Memory B cell (primary cell): Measurements from ENCODE around the gene PPIG.
"Not testable (repeated sequence)": the region's sequence is repeated elsewhere in the genome, so short reads cannot be mapped to it uniquely, and the experiment has no call there.

ENCODE experiments used
- ATAC-seq: fragments of 150-1000 bp; cut with Tn5 transposase; 2 replicates; pipeline ENCODE4 v1.10.0; 2021; ENCODE audit warnings: low read depth, mild to moderate bottlenecking, moderate library complexity
- DNase-seq, 2 donors: peaks; one replicate each; pipeline ENCODE4 v3.0.0; 2022; ENCODE audit warnings: low spot score in 2 of 2
- H3K27ac Mint-ChIP-seq: one replicate; pipeline ENCODE4 v1.8.0; 2022; ENCODE audit warnings: mild to moderate bottlenecking, moderate library complexity, mixed read lengths
- H3K27me3 Mint-ChIP-seq: one replicate; pipeline ENCODE4 v1.8.0; 2022; ENCODE audit warnings: mixed read lengths
- H3K36me3 Mint-ChIP-seq: one replicate; pipeline ENCODE4 v1.8.0; 2022; ENCODE audit warnings: mild to moderate bottlenecking, mixed read lengths
- H3K4me1 Mint-ChIP-seq: one replicate; pipeline ENCODE4 v1.8.0; 2022; ENCODE audit warnings: mixed read lengths
- H3K4me3 Mint-ChIP-seq: one replicate; pipeline ENCODE4 v1.8.0; 2022; ENCODE audit warnings: mild to moderate bottlenecking, moderate library complexity, mixed read lengths
- H3K9me3 Mint-ChIP-seq: one replicate; pipeline ENCODE4 v1.8.0; 2022; ENCODE audit warnings: mixed read lengths

PPIG gene

GRCh38 chr2:169584005-169584877 is at the start of gene PPIG:
Gene PPIG, plus strand, starts transcription at chr2:169584351. Its CDS starts 19,691 bp downstream, at chr2:169604042.
- Mint-ChIP-seq H3K27ac (peak within 1 kb of the TSS; percentile 100), H3K36me3 (no peaks in the 10 kb centered on the region), H3K4me3 (peak within 1 kb of the TSS; percentile 99), H3K9me3 (peaks cover 1% of the 10 kb centered on the region), H3K4me1 (peaks cover 14% of the 10 kb centered on the region), H3K27me3 (no peaks in the 10 kb centered on the region)
- DNase-seq (peak; percentile 73 to 82), ATAC-seq (peak; percentile 84)

- not testable (repeated sequence) for H3K4me3 Mint-ChIP-seq, H3K27ac Mint-ChIP-seq, ATAC-seq, H3K4me1 Mint-ChIP-seq, H3K9me3 Mint-ChIP-seq, DNase-seq, H3K27me3 Mint-ChIP-seq
- H3K36me3 Mint-ChIP-seq, result peaks cover 13% of the 10 kb centered on the region
Measured at GRCh38 chr2:169539460-169539859, 44.7 kb upstream of the PPIG start.

- no peaks in the 10 kb centered on the region for H3K27me3 Mint-ChIP-seq
- H3K4me1 Mint-ChIP-seq, result no peaks in the 10 kb centered on the region
- no peak overlapping the region for H3K27ac Mint-ChIP-seq
- no peak overlapping the region for H3K4me3 Mint-ChIP-seq
- H3K9me3 Mint-ChIP-seq, result no peaks in the 10 kb centered on the region
- ATAC-seq (no peak), DNase-seq (no peak)
- H3K36me3 Mint-ChIP-seq, result peaks cover 13% of the 10 kb centered on the region
Measured at GRCh38 chr2:169540146-169540545, 44.0 kb upstream of the PPIG start.

DNA sequence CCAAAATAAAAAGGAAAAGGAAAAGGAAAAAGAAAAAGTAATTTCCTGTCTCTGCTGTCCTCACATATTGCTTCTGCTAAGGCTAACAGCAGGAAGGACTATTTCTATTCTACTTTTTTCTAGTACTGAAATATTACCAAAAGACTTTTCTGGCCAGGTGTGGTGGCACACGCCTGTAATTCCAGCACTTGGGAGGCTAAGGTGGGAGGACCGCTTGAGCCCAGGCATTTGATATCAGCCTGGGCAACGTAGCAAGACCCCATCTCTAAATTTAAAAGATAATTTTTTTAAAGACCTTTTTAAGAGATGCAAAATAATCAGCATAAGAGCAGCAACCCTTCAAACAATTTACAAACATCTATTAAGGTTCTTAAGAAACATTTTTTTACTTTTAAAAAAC is 41.7 kb upstream of the PPIG start:
- Mint-ChIP-seq H3K27ac (no peak overlapping the region), H3K36me3 (peaks cover 13% of the 10 kb centered on the region), H3K4me1 (no peaks in the 10 kb centered on the region), H3K9me3 (no peaks in the 10 kb centered on the region), H3K4me3 (no peak overlapping the region), H3K27me3 (no peaks in the 10 kb centered on the region)
- no peak for ATAC-seq
- no peak for DNase-seq

DNA sequence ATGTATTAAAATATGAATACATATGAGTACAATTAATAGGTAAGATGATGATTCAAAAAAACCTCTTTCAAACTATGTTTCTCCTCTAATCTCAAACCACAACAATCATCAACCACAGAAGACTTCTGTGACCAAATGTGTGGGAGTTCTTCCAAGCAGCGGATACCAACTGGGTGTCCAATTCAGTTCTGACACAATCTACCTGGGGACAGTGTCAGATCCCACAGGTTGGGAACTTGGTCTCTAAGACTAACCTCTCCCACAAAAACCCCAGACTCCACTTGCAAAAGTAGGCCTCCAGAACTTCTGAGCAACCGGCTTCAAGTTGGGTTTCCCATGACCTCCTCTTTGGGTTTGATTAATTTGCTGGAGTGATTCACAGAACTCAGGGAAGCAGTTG is 37.4 kb upstream of the PPIG start:
- Mint-ChIP-seq H3K36me3 (peaks cover 13% of the 10 kb centered on the region), H3K27ac (no peak overlapping the region), H3K4me3 (no peak overlapping the region), H3K4me1 (no peaks in the 10 kb centered on the region), H3K9me3 (no peaks in the 10 kb centered on the region), H3K27me3 (no peaks in the 10 kb centered on the region)
- DNase-seq (no peak), ATAC-seq (no peak)

DNA sequence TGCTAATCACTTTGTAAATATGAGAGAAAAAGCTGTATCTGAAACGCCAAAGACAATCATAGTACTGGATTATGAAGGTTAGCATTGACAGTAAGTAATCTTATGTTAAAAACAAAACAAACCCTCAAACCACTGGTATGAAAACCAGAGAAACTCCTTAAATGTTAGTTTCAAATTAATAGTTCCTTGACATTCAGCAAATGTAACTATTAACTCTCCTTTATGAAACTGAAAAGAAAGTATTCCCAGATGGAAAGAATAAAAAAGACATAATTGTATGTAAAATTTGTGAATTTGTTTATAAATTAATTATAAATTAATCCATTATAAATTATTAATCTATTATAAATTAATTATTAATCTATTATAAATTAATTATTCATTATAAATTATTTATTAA is 22.8 kb upstream of the PPIG start:
- Mint-ChIP-seq H3K4me1 (no peaks in the 10 kb centered on the region), H3K27ac (no peak overlapping the region), H3K4me3 (no peak overlapping the region), H3K9me3 (no peaks in the 10 kb centered on the region), H3K36me3 (peaks cover 10% of the 10 kb centered on the region), H3K27me3 (no peaks in the 10 kb centered on the region)
- DNase-seq (no peak), ATAC-seq (no peak)

DNA sequence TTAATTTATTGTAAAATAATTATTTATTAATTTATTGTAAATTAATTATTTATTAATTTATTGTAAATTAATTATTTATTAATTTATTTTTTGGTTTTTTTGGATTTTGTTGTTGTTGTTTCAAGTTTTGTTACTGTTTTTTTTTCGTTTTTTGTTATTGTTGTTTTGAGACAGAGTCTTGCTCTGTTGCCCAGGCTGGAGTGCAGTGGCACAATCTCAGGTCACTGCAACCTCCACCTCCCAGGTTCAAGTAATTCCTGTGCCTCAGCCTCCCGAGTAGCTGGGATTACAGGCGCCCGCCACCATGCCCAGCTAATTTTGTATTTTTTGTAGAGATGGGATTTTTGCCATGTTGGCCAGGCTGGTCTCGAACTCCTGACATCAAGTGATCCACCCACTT is 22.1 kb upstream of the PPIG start:
- ATAC-seq, DNase-seq, H3K9me3 Mint-ChIP-seq, H3K4me1 Mint-ChIP-seq, H3K27me3 Mint-ChIP-seq, H3K27ac Mint-ChIP-seq, H3K4me3 Mint-ChIP-seq, H3K36me3 Mint-ChIP-seq: not testable (repeated sequence)

GRCh38 chr2:169562519-169562918 is 21.6 kb upstream of the PPIG start:
- no peak overlapping the region for H3K27ac Mint-ChIP-seq
- no peak for ATAC-seq
- H3K36me3 Mint-ChIP-seq, result peaks cover 10% of the 10 kb centered on the region
- no peak overlapping the region for H3K4me3 Mint-ChIP-seq
- no peak for DNase-seq
- no peaks in the 10 kb centered on the region for H3K4me1 Mint-ChIP-seq
- no peaks in the 10 kb centered on the region for H3K27me3 Mint-ChIP-seq
- no peaks in the 10 kb centered on the region for H3K9me3 Mint-ChIP-seq

GRCh38 chr2:169565686-169566085 is 18.5 kb upstream of the PPIG start:
- H3K27me3 Mint-ChIP-seq, result no peaks in the 10 kb centered on the region

GRCh38 chr2:169569948-169570347 is 14.2 kb upstream of the PPIG start:
- H3K27ac Mint-ChIP-seq, result no peak overlapping the region
- H3K27me3 Mint-ChIP-seq, result no peaks in the 10 kb centered on the region
- DNase-seq (no peak), ATAC-seq (no peak)
- H3K9me3 Mint-ChIP-seq, result no peaks in the 10 kb centered on the region
- H3K4me1 Mint-ChIP-seq, result peaks cover 18% of the 10 kb centered on the region
- no peak overlapping the region for H3K4me3 Mint-ChIP-seq
- H3K36me3 Mint-ChIP-seq, result peaks cover 9% of the 10 kb centered on the region

More at GRCh38 chr2:169565686-169566085, 18.5 kb upstream of the PPIG start:
- H3K9me3 Mint-ChIP-seq, result no peaks in the 10 kb centered on the region
- ATAC-seq (no peak), DNase-seq (no peak)
- H3K27ac Mint-ChIP-seq, result no peak overlapping the region
- peaks cover 13% of the 10 kb centered on the region for H3K36me3 Mint-ChIP-seq
- no peak overlapping the region for H3K4me3 Mint-ChIP-seq
- H3K4me1 Mint-ChIP-seq, result peaks cover 6% of the 10 kb centered on the region

- H3K27ac Mint-ChIP-seq, result not testable (repeated sequence)
Measured at GRCh38 chr2:169570752-169571151, 13.4 kb upstream of the PPIG start.

GRCh38 chr2:169571571-169571970 is 12.6 kb upstream of the PPIG start:
- ATAC-seq (no peak), DNase-seq (no peak)
- no peaks in the 10 kb centered on the region for H3K27me3 Mint-ChIP-seq
- peaks cover 18% of the 10 kb centered on the region for H3K4me1 Mint-ChIP-seq
- peaks cover 9% of the 10 kb centered on the region for H3K36me3 Mint-ChIP-seq
- H3K9me3 Mint-ChIP-seq, result no peaks in the 10 kb centered on the region
- no peak overlapping the region for H3K27ac Mint-ChIP-seq
- H3K4me3 Mint-ChIP-seq, result no peak overlapping the region

More at GRCh38 chr2:169570752-169571151, 13.4 kb upstream of the PPIG start:
- not testable (repeated sequence) for H3K9me3 Mint-ChIP-seq, ATAC-seq, H3K27me3 Mint-ChIP-seq, H3K4me3 Mint-ChIP-seq, DNase-seq, H3K36me3 Mint-ChIP-seq
- H3K4me1 Mint-ChIP-seq, result peaks cover 18% of the 10 kb centered on the region

- H3K27me3 Mint-ChIP-seq, result no peaks in the 10 kb centered on the region
- H3K36me3 Mint-ChIP-seq, result peaks cover 9% of the 10 kb centered on the region
- peaks cover 18% of the 10 kb centered on the region for H3K4me1 Mint-ChIP-seq
- ATAC-seq (no peak), DNase-seq (no peak)
- H3K9me3 Mint-ChIP-seq, result no peaks in the 10 kb centered on the region
- H3K4me3 Mint-ChIP-seq, result no peak overlapping the region
- no peak overlapping the region for H3K27ac Mint-ChIP-seq
Measured at GRCh38 chr2:169572189-169572588, 12.0 kb upstream of the PPIG start.

- H3K27me3 Mint-ChIP-seq, result no peaks in the 10 kb centered on the region
- H3K27ac Mint-ChIP-seq, result peak overlapping the region; percentile 90
Measured at GRCh38 chr2:169572821-169573159, 11.4 kb upstream of the PPIG start.

More at GRCh38 chr2:169572821-169573159, 11.4 kb upstream of the PPIG start:
- Mint-ChIP-seq H3K4me1 (peaks cover 18% of the 10 kb centered on the region), H3K4me3 (peak overlapping the region; percentile 95), H3K9me3 (no peaks in the 10 kb centered on the region), H3K36me3 (peaks cover 7% of the 10 kb centered on the region)
- DNase-seq (no peak), ATAC-seq (no peak)
